HG03108 (cell line): ENCODE measurements around the gene ZC3H18.

Experiments used
- ATAC-seq: cut with Tn5 transposase; IDR thresholded peaks from one replicate; pipeline ENCODE4 v1.9.1; 2021; ENCODE audit warnings: moderate library complexity; ENCODE audit not compliant: unreplicated experiment

The ZC3H18 gene

GRCh38 chr16:88569985-88570690, at the start of gene ZC3H18:
Gene ZC3H18 (plus strand): TSS chr16:88570403. CDS start chr16:88577124, 6,721 bp downstream.
- ATAC-seq = peak; percentile 67

GRCh38 chr16:88521674-88522073, 48.5 kb upstream of the ZC3H18 start:
- no peak for ATAC-seq

- ATAC-seq = no peak
Measured at GRCh38 chr16:88522276-88522949, 47.8 kb upstream of the ZC3H18 start.

- no peak for ATAC-seq
Measured at GRCh38 chr16:88523309-88524161, 46.7 kb upstream of the ZC3H18 start.

GRCh38 chr16:88524274-88524972, 45.8 kb upstream of the ZC3H18 start:
- no peak for ATAC-seq

GRCh38 chr16:88524973-88525662, 45.1 kb upstream of the ZC3H18 start:
- ATAC-seq = no peak

- no peak for ATAC-seq
Measured at GRCh38 chr16:88525663-88525990, 44.6 kb upstream of the ZC3H18 start.

GRCh38 chr16:88526008-88526905, 43.9 kb upstream of the ZC3H18 start:
- ATAC-seq = no peak

- ATAC-seq = no peak
Measured at GRCh38 chr16:88526906-88527185, 43.4 kb upstream of the ZC3H18 start.

- ATAC-seq = no peak
Measured at GRCh38 chr16:88527186-88527936, 42.8 kb upstream of the ZC3H18 start.

- ATAC-seq = no peak
Measured at GRCh38 chr16:88527937-88528743, 42.1 kb upstream of the ZC3H18 start.

GRCh38 chr16:88528902-88529318, 41.3 kb upstream of the ZC3H18 start:
- ATAC-seq = no peak

- no peak for ATAC-seq
Measured at GRCh38 chr16:88529596-88529995, 40.6 kb upstream of the ZC3H18 start.

GRCh38 chr16:88530051-88530857, 39.9 kb upstream of the ZC3H18 start:
- ATAC-seq = no peak

- no peak for ATAC-seq
Measured at GRCh38 chr16:88530858-88531203, 39.4 kb upstream of the ZC3H18 start.

- no peak for ATAC-seq
Measured at GRCh38 chr16:88531346-88531745, 38.9 kb upstream of the ZC3H18 start.

- no peak for ATAC-seq
Measured at GRCh38 chr16:88531931-88532433, 38.2 kb upstream of the ZC3H18 start.
